IMR-90 (cell line): ENCODE measurements around the gene DSCAML1. TPM values are rescaled to one million over a fixed set of nuclear protein-coding genes. Genes with fewer than 3 reads are reported as not detected.

Experiments
- ATAC-seq: fragments of 200-7000 bp; cut with Tn5 transposase; 2 replicates; pipeline ENCODE4 v1.9.1; 2020; ENCODE audit warnings: low read depth, mild to moderate bottlenecking, moderate library complexity
- BruUV-seq: library from RNA; stranded (reverse); fragments of 400-500 nt; replicated peaks from 2 replicates; lab custom pipeline; 2021; lab: Mats Ljungman, UMichigan
- CTCF ChIA-PET: fragments of 300-600 bp; formaldehyde crosslinking; extraction: SDS; loops from one replicate; lab custom pipeline; 2021; ENCODE audit warnings: antibody characterized with exemption; lab: Yijun Ruan, JAX
- POLR2A ChIA-PET: fragments of 300-600 bp; sonication (Branson Sonifier 250); formaldehyde crosslinking; loops from one replicate; lab custom pipeline; 2022; ENCODE audit warnings: antibody characterized with exemption; ENCODE audit not compliant: unreplicated experiment; lab: Charles Lee
- DNase-seq: peaks from one replicate; pipeline ENCODE4 v3.0.0; 2013
- H2AFZ ChIP-seq: replicated peaks from 2 replicates; pipeline ENCODE3; 2013; ENCODE audit warnings: low read length, mild to moderate bottlenecking; ENCODE audit not compliant: poor library complexity
- H2AK5ac ChIP-seq: 2 replicates; pipeline ENCODE4 v1.6.1; 2013; ENCODE audit warnings: low read depth, low read length, inconsistent platforms
- H2AK9ac ChIP-seq: replicated peaks from 2 replicates; pipeline ENCODE3; 2013; ENCODE audit warnings: mild to moderate bottlenecking, low read depth, low read length, moderate library complexity; ENCODE audit not compliant: poor library complexity
- H2BK120ac ChIP-seq: 2 replicates; pipeline ENCODE4 v1.6.1; 2013; ENCODE audit warnings: low read depth, low read length, inconsistent platforms
- H2BK15ac ChIP-seq: 3 replicates; pipeline ENCODE4 v1.6.1; 2013; ENCODE audit warnings: low read depth, low read length, inconsistent platforms
- H2BK20ac ChIP-seq: 2 replicates; pipeline ENCODE4 v1.6.1; 2013; ENCODE audit warnings: low read depth, mild to moderate bottlenecking, inconsistent platforms, low read length, moderate library complexity
- H2BK5ac ChIP-seq: 2 replicates; pipeline ENCODE4 v1.6.1; 2013; ENCODE audit warnings: mild to moderate bottlenecking, low read depth, low read length, inconsistent platforms; ENCODE audit not compliant: poor library complexity, severe bottlenecking
- H3K14ac ChIP-seq: replicated peaks from 2 replicates; pipeline ENCODE4 v1.6.1; 2013; ENCODE audit warnings: low read depth, low read length, inconsistent platforms
- H3K18ac ChIP-seq: 2 replicates; pipeline ENCODE4 v1.6.1; 2013; ENCODE audit warnings: low read depth, low read length, control low read depth
- H3K23ac ChIP-seq: 2 replicates; pipeline ENCODE4 v1.6.1; 2013; ENCODE audit warnings: low read depth, low read length, inconsistent platforms
- H3K27ac ChIP-seq: 2 replicates; pipeline ENCODE4 v1.5.1; 2013; ENCODE audit warnings: mild to moderate bottlenecking, control low read depth, low read length; ENCODE audit not compliant: insufficient read depth
- H3K27me3 ChIP-seq: 2 replicates; pipeline ENCODE4 v1.6.1; 2013; ENCODE audit warnings: low read length; ENCODE audit not compliant: control insufficient read depth, insufficient read depth
- H3K36me3 ChIP-seq: 2 replicates; pipeline ENCODE4 v1.6.1; 2013; ENCODE audit warnings: low read length, mixed read lengths; ENCODE audit not compliant: control insufficient read depth, insufficient read depth
- H3K4ac ChIP-seq: 2 replicates; pipeline ENCODE4 v1.6.1; 2013; ENCODE audit warnings: low read depth, low read length, inconsistent platforms
- H3K4me1 ChIP-seq: 2 replicates; pipeline ENCODE4 v1.6.1; 2013; ENCODE audit warnings: low read length, mixed read lengths; ENCODE audit not compliant: control insufficient read depth, insufficient read depth
- H3K4me2 ChIP-seq: 2 replicates; pipeline ENCODE4 v1.6.1; 2013; ENCODE audit warnings: low read depth, mild to moderate bottlenecking, control low read depth, low read length, moderate library complexity
- H3K4me3 ChIP-seq: 2 replicates; pipeline ENCODE4 v1.5.1; 2013; ENCODE audit warnings: low read depth, mild to moderate bottlenecking, control low read depth, low read length, moderate library complexity; ENCODE audit not compliant: insufficient read depth
- H3K56ac ChIP-seq: 2 replicates; pipeline ENCODE4 v1.6.1; 2013; ENCODE audit warnings: low read length, inconsistent platforms; ENCODE audit not compliant: insufficient read depth; ENCODE audit errors: extremely low read depth
- H3K79me1 ChIP-seq, 2 experiments: 2 replicates each; pipeline ENCODE4 v1.6.1; 2013; ENCODE audit warnings: low read length in 2 of 2, inconsistent platforms in 1 of 2, low read depth in 1 of 2
- H3K9ac ChIP-seq: 2 replicates; pipeline ENCODE4 v1.6.1; 2013; ENCODE audit warnings: low read depth, low read length, control low read depth
- H3K9me1 ChIP-seq: 2 replicates; pipeline ENCODE4 v1.6.1; 2013; ENCODE audit warnings: low read length, inconsistent platforms; ENCODE audit not compliant: insufficient read depth
- H3K9me3 ChIP-seq: 2 replicates; pipeline ENCODE4 v1.6.1; 2013; ENCODE audit warnings: low read length; ENCODE audit not compliant: control insufficient read depth, insufficient read depth
- H4K20me1 ChIP-seq: 2 replicates; pipeline ENCODE4 v1.6.1; 2013; ENCODE audit warnings: low read length, inconsistent platforms; ENCODE audit not compliant: insufficient read depth
- H4K5ac ChIP-seq: 2 replicates; pipeline ENCODE4 v1.6.1; 2013; ENCODE audit warnings: mild to moderate bottlenecking, low read depth, low read length, control low read depth
- H4K8ac ChIP-seq, 2 experiments: 2 replicates each; pipeline ENCODE4 v1.6.1; 2013; ENCODE audit warnings: low read depth in 2 of 2, low read length in 2 of 2, control low read depth in 1 of 2, inconsistent platforms in 1 of 2
- H4K91ac ChIP-seq: 2 replicates; pipeline ENCODE4 v1.6.1; 2013; ENCODE audit warnings: low read depth, low read length, inconsistent platforms; ENCODE audit not compliant: insufficient read depth
- CEBPB ChIP-seq: IDR thresholded peaks from 2 replicates; pipeline ENCODE4 v1.6.1; 2012; ENCODE audit warnings: low read depth, low read length, improper control_type of control experiment
- CHD1 ChIP-seq: IDR thresholded peaks from 2 replicates; pipeline ENCODE4 v1.6.1; 2012; ENCODE audit warnings: low read depth, low read length, improper control_type of control experiment
- FOS ChIP-seq: fragments of 150-350 bp; IDR thresholded peaks from 2 replicates; pipeline ENCODE4 v1.6.1; 2016; ENCODE audit warnings: low read depth, low read length
- MAFK ChIP-seq: IDR thresholded peaks from 2 replicates; pipeline ENCODE4 v1.6.1; 2012; ENCODE audit warnings: low read depth, low read length, improper control_type of control experiment
- MAZ ChIP-seq: IDR thresholded peaks from 2 replicates; pipeline ENCODE4 v1.6.1; 2012; ENCODE audit warnings: low read depth, mild to moderate bottlenecking, low read length, improper control_type of control experiment, moderate library complexity, borderline replicate concordance
- MXI1 ChIP-seq: IDR thresholded peaks from 2 replicates; pipeline ENCODE4 v1.6.1; 2012; ENCODE audit warnings: low read depth, mild to moderate bottlenecking, low read length, moderate library complexity, borderline replicate concordance
- NFE2L2 ChIP-seq: fragments of 150-350 bp; IDR thresholded peaks from 2 replicates; pipeline ENCODE4 v1.6.1; 2016; ENCODE audit warnings: low read depth, mild to moderate bottlenecking, low read length
- POLR2A ChIP-seq: IDR thresholded peaks from 2 replicates; pipeline ENCODE4 v1.6.1; 2012; ENCODE audit warnings: mild to moderate bottlenecking, low read depth, low read length
- RAD21 ChIP-seq: IDR thresholded peaks from 2 replicates; pipeline ENCODE4 v1.6.1; 2012; ENCODE audit warnings: low read length, improper control_type of control experiment
- RCOR1 ChIP-seq: IDR thresholded peaks from 2 replicates; pipeline ENCODE4 v1.6.1; 2012; ENCODE audit warnings: mild to moderate bottlenecking, low read length, improper control_type of control experiment; ENCODE audit not compliant: insufficient replicate concordance
- RFX5 ChIP-seq: IDR thresholded peaks from 2 replicates; pipeline ENCODE4 v1.8.0; 2012; ENCODE audit warnings: low read depth, mild to moderate bottlenecking, low read length, moderate library complexity
- SMC3 ChIP-seq: fragments of 150-350 bp; IDR thresholded peaks from 2 replicates; pipeline ENCODE4 v1.6.1; 2016; ENCODE audit warnings: low read depth, mild to moderate bottlenecking, antibody characterized with exemption, low read length, moderate library complexity
- WGBS, 2 experiments: methylation state at CpG; one replicate each; pipeline versions ENCODE4 v1.1.5 to v1.1.7; 2013; ENCODE audit warnings: missing lambda C conversion rate in 2 of 2; ENCODE audit not compliant: insufficient read length in 1 of 2; ENCODE audit errors: extremely low coverage in 2 of 2; 5-methylcytosine and 5-hydroxymethylcytosine counted together
- dilution Hi-C: fragments of 300-500 bp; cut with HindIII; formaldehyde crosslinking; loops from one replicate; pipeline ENCODE4 v1.14.3; 2018; ENCODE audit warnings: low sequenced_read_pairs; ENCODE audit not compliant: unreplicated experiment
- in situ Hi-C: fragments of 300-500 bp; cut with MboI; formaldehyde crosslinking; loops from 3 replicates; pipeline ENCODE4 v1.14.3; 2019; ENCODE audit warnings: low sequenced_read_pairs, inconsistent platforms, mixed read lengths
- intact Hi-C: fragments of 100-400 bp; cut with micrococcal nuclease; formaldehyde crosslinking; loops from 2 replicates; pipeline ENCODE4 v1.10.0; 2022
- polyA plus RNA-seq, 3 experiments: library from polyadenylated mRNA; depleted of rRNA; stranded (reverse); fragments of >200 nt; gene quantifications; 2 replicates each; pipeline ENCODE4 v1.2.3, GENCODE V29; 2012; ENCODE audit warnings: low replicate concordance in 1 of 3
- total RNA-seq: library from RNA; depleted of rRNA; stranded (reverse); fragments of >200 nt; gene quantifications from 2 replicates; pipeline ENCODE4 v1.2.3, GENCODE V29; 2012
- TF ChIP-seq, protein P1 (sequence below): fragments of 150-350 bp; IDR thresholded peaks from 2 replicates; pipeline ENCODE4 v1.6.1; 2016; ENCODE audit warnings: low read depth, mild to moderate bottlenecking, low read length, moderate library complexity, borderline replicate concordance

Gene DSCAML1
- total and polyA plus RNA-seq, 2 of the 4 experiments (the other 2 are of a cell fraction) = not detected

DNA sequence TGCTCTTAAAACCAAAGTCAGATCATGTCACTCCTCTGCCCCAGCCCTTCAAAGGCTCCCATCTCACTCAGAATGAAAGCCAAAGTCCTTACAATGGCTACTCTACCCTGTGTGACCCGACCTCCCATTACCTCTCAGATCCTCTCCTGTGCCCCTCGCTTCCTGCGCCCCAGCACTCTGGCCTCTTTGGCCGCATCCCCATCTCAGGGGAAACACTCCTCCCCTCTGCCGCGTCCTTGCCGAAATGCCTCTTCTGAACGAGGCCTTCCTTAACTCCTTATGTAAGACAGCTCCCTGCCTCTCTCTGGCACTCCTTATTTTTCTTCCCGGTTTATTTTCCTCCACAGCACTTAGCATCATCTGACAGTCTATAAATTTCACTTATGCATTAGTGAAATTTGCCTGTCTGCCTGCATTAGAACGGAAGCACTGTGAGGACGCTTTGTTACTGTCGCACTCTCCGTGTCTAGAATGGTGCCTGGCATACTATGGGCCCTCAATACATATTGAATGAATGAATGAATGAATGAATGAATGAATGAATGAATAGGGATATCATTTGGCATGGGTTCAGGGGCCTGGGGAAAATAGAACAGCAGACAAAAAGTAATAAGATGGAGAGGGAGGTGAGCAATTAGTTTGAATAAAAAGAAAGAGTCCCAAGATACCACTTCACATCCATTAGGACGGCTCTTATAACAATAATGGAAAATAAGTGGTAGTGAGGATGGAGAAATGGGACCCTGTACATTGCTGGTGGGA, 331.6 kb downstream of the DSCAML1 start:
- POLR2A ChIA-PET = no interaction called here
- BruUV-seq = no TSS peak
- no peak overlapping the region for H3K23ac ChIP-seq
- CTCF ChIA-PET = no interaction called here
- H3K18ac ChIP-seq = no peak overlapping the region
- TF ChIP-seq RAD21 (no peak), NFE2L2 (no peak), MXI1 (no peak), MAFK (no peak), RCOR1 (no peak), SMC3 (no peak), CEBPB (no peak), CHD1 (no peak), RFX5 (no peak), FOS (no peak), MAZ (no peak), POLR2A (no peak)
- TF ChIP-seq, protein P1, sequence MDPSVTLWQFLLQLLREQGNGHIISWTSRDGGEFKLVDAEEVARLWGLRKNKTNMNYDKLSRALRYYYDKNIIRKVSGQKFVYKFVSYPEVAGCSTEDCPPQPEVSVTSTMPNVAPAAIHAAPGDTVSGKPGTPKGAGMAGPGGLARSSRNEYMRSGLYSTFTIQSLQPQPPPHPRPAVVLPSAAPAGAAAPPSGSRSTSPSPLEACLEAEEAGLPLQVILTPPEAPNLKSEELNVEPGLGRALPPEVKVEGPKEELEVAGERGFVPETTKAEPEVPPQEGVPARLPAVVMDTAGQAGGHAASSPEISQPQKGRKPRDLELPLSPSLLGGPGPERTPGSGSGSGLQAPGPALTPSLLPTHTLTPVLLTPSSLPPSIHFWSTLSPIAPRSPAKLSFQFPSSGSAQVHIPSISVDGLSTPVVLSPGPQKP = no peak
- H2BK20ac ChIP-seq = no peak overlapping the region
- H3K9me3 ChIP-seq = no peaks in the 10 kb centered on the region
- dilution Hi-C loops = no loop called here
- H3K9ac ChIP-seq = no peak overlapping the region
- intact Hi-C loops = no loop called here
- in situ Hi-C loops = no loop called here
- H3K56ac ChIP-seq = no peak overlapping the region
- 30% methylated on average over 13 of the region's 14 CpGs; no CpG with 5 or more reads in 1 of the 2 experiments for WGBS, 2 experiments
- H2AFZ ChIP-seq = peak overlapping the region; percentile 49
- no peak overlapping the region for H4K5ac ChIP-seq
- no peaks in the 10 kb centered on the region for H3K4me1 ChIP-seq
- H4K8ac ChIP-seq = no peak overlapping the region
- no peak overlapping the region for H2BK120ac ChIP-seq
- ATAC-seq = no peak
- DNase-seq = no peak
- H3K27me3 ChIP-seq = peaks cover 14% of the 10 kb centered on the region
- no peaks in the 10 kb centered on the region for H3K36me3 ChIP-seq
- H3K4me3 ChIP-seq = no peak overlapping the region
- no peak overlapping the region for H2BK5ac ChIP-seq
- H3K4ac ChIP-seq = no peak overlapping the region
- H3K9me1 ChIP-seq = no peaks in the 10 kb centered on the region
- H2AK9ac ChIP-seq = no peak overlapping the region
- no peak overlapping the region for H3K4me2 ChIP-seq
- no peak overlapping the region for H2BK15ac ChIP-seq
- no peak overlapping the region for H3K14ac ChIP-seq
- no peak overlapping the region for H3K27ac ChIP-seq
- no peaks in the 10 kb centered on the region for H3K79me1 ChIP-seq
- no peaks in the 10 kb centered on the region for H4K20me1 ChIP-seq
- no peak overlapping the region for H2AK5ac ChIP-seq
- no peak overlapping the region for H4K91ac ChIP-seq
